Measurements from ENCODE around the gene IFT80. TPM values are rescaled to one million over a fixed set of nuclear protein-coding genes. Genes with fewer than 3 reads are reported as not detected.
"Not testable (repeated sequence)": the region's sequence is repeated elsewhere in the genome, so short reads cannot be mapped to it uniquely, and the experiment has no call there.

IFT80 gene
- total RNA-seq, 4 donors from 2014 or later = 10.5 to 35.5 (median 15.4) TPM

- no peak overlapping the region for H3K4me3 ChIP-seq
- DNase-seq = no peak
- H3K9me3 ChIP-seq = no peaks in the 10 kb centered on the region
- no peaks in the 10 kb centered on the region for H3K27me3 ChIP-seq
- no peaks in the 10 kb centered on the region for H3K36me3 ChIP-seq
- TF ChIP-seq POLR2A (IDR thresholded peaks at IDR 0.05) = no peak
- TF ChIP-seq CTCF (IDR thresholded peaks at IDR 0.05) = no peak
- H3K4me1 ChIP-seq = no peaks in the 10 kb centered on the region
- H3K27ac ChIP-seq = no peak overlapping the region
Observed at GRCh38 chr3:160370987-160371857, 27.8 kb downstream of the IFT80 start.

- no peak for TF ChIP-seq POLR2A (IDR thresholded peaks at IDR 0.05)
- H3K36me3 ChIP-seq = no peaks in the 10 kb centered on the region
- no peak overlapping the region for H3K27ac ChIP-seq
Observed at GRCh38 chr3:160369784-160370183, 29.2 kb downstream of the IFT80 start.

GRCh38 chr3:160368804-160369203 lies 30.2 kb downstream of the IFT80 start:
- TF ChIP-seq CTCF (IDR thresholded peaks at IDR 0.05) (no peak), POLR2A (IDR thresholded peaks at IDR 0.05) (no peak)
- no peaks in the 10 kb centered on the region for H3K4me1 ChIP-seq
- no peaks in the 10 kb centered on the region for H3K36me3 ChIP-seq
- no peak for DNase-seq
- no peak overlapping the region for H3K27ac ChIP-seq
- no peaks in the 10 kb centered on the region for H3K9me3 ChIP-seq
- H3K4me3 ChIP-seq = no peak overlapping the region
- H3K27me3 ChIP-seq = no peaks in the 10 kb centered on the region

More at GRCh38 chr3:160369784-160370183, 29.2 kb downstream of the IFT80 start:
- Histone ChIP-seq H3K4me3 (no peak overlapping the region), H3K9me3 (no peaks in the 10 kb centered on the region), H3K4me1 (no peaks in the 10 kb centered on the region), H3K27me3 (no peaks in the 10 kb centered on the region)
- DNase-seq = no peak

GRCh38 chr3:160365869-160366522 lies 33.0 kb downstream of the IFT80 start:
- TF ChIP-seq POLR2A (IDR thresholded peaks at IDR 0.05) = no peak
- no peak for TF ChIP-seq CTCF (IDR thresholded peaks at IDR 0.05)
- H3K9me3 ChIP-seq = no peaks in the 10 kb centered on the region
- no peak overlapping the region for H3K27ac ChIP-seq
- no peaks in the 10 kb centered on the region for H3K36me3 ChIP-seq
- H3K27me3 ChIP-seq = no peaks in the 10 kb centered on the region
- no peaks in the 10 kb centered on the region for H3K4me1 ChIP-seq
- no peak overlapping the region for H3K4me3 ChIP-seq
- DNase-seq = no peak

- H3K4me3 ChIP-seq, DNase-seq, H3K9me3 ChIP-seq: not testable (repeated sequence)
Observed at GRCh38 chr3:160362896-160363295, 36.1 kb downstream of the IFT80 start.

GRCh38 chr3:160355826-160356225 lies 43.2 kb downstream of the IFT80 start:
- Histone ChIP-seq H3K9me3 (no peaks in the 10 kb centered on the region), H3K4me1 (no peaks in the 10 kb centered on the region), H3K27ac (no peak overlapping the region), H3K36me3 (peaks cover 0 to 5% (median 0%) of the 10 kb centered on the region in 3 donors), H3K27me3 (no peaks in the 10 kb centered on the region), H3K4me3 (no peak overlapping the region)
- no peak for DNase-seq
- TF ChIP-seq CTCF (IDR thresholded peaks at IDR 0.05) (no peak), POLR2A (IDR thresholded peaks at IDR 0.05) (no peak)

More at GRCh38 chr3:160362896-160363295, 36.1 kb downstream of the IFT80 start:
- not testable (repeated sequence) for H3K27ac ChIP-seq, H3K36me3 ChIP-seq, H3K4me1 ChIP-seq, H3K27me3 ChIP-seq

All from Peyer's patch (tissue), 4 donors.